Ishikawa (cell line): ENCODE data around the gene CDH23.

ENCODE experiments used
- EP300 ChIP-seq: IDR thresholded peaks from 2 replicates; pipeline ENCODE4 v1.6.1; 2012; ENCODE audit warnings: borderline replicate concordance
- FOXM1 ChIP-seq: IDR thresholded peaks from 2 replicates; pipeline ENCODE4 v1.6.1; 2012; ENCODE audit warnings: low read depth, borderline replicate concordance
- RAD21 ChIP-seq: IDR thresholded peaks from 2 replicates; pipeline ENCODE4 v1.6.1; 2012; ENCODE audit warnings: low read depth
- REST ChIP-seq: IDR thresholded peaks from 2 replicates; pipeline ENCODE4 v1.6.1; 2012; ENCODE audit warnings: low read depth, mild to moderate bottlenecking
- TAF1 ChIP-seq: IDR thresholded peaks from 2 replicates; pipeline ENCODE4 v1.6.1; 2012; ENCODE audit warnings: low read depth, mild to moderate bottlenecking
- TEAD4 ChIP-seq: IDR thresholded peaks from 2 replicates; pipeline ENCODE4 v1.6.1; 2012
- YY1 ChIP-seq: IDR thresholded peaks from 2 replicates; pipeline ENCODE4 v1.6.1; 2012; ENCODE audit warnings: low read depth

DNA sequence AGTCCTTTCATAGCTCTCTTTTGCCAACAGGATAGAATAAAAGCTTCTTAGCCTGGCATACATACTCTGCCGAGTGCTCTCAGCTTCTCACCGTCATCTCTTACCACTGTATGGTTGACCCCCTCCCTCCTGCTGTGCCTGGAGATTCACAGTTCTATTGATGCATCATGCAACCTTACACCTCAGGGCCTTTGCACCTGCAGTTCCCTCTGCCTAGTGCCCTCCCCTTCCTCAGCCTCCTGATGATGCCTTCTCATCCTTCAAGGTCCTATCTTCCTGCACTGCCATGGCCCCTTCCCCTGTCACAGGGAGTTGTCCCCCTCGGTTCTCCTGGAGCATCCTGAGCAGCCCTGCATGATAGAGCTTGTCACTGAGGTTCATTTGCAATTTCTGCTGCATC, 81.5 kb downstream of the CDH23 start:
- TF ChIP-seq TEAD4 = no peak
- TF ChIP-seq RAD21 = no peak
- TF ChIP-seq REST = no peak
- TF ChIP-seq YY1 = no peak
- TF ChIP-seq TAF1 = no peak
- TF ChIP-seq EP300 = no peak
- TF ChIP-seq FOXM1 = no peak
